HFFc6 (cell line): Measurements from ENCODE around the gene OR51I2. TPM values are rescaled to one million over a fixed set of nuclear protein-coding genes. Genes with fewer than 3 reads are reported as not detected.

Source experiments
- DNase-seq: peaks from one replicate; pipeline ENCODE4 v3.0.0-alpha.2; 2018
- H3K27ac Mint-ChIP-seq: 2 replicates; pipeline ENCODE4 v1.8.0; 2020; ENCODE audit warnings: mild to moderate bottlenecking, mixed read lengths
- H3K27me3 Mint-ChIP-seq: 2 replicates; pipeline ENCODE4 v1.8.0; 2021; ENCODE audit warnings: mild to moderate bottlenecking, moderate library complexity, mixed read lengths; ENCODE audit not compliant: insufficient read depth
- H3K36me3 Mint-ChIP-seq: 2 replicates; pipeline ENCODE4 v1.8.0; 2021; ENCODE audit warnings: low read depth, mixed read lengths
- H3K4me1 Mint-ChIP-seq: 2 replicates; pipeline ENCODE4 v1.8.0; 2020; ENCODE audit warnings: low read depth, mixed read lengths
- H3K4me3 Mint-ChIP-seq: 2 replicates; pipeline ENCODE4 v1.8.0; 2020; ENCODE audit warnings: mild to moderate bottlenecking, moderate library complexity, mixed read lengths
- H3K9me3 Mint-ChIP-seq: 2 replicates; pipeline ENCODE4 v1.8.0; 2020; ENCODE audit warnings: mild to moderate bottlenecking, mixed read lengths
- CTCF ChIP-seq: fragments of 200-600 bp; sonication (generic); IDR thresholded peaks from 2 replicates; pipeline ENCODE4 v1.5.0; 2021; ENCODE audit warnings: antibody characterized with exemption, mild to moderate bottlenecking
- total RNA-seq, 6 experiments: library from RNA; stranded (reverse); fragmentation: NEBNext Ultra II Directional; extraction: Animal tissue kit (Norgen Biotek cat#: 25700); gene quantifications; 2 replicates in 1 of 6; 3 replicates in 5 of 6; pipeline ENCODE4 v1.2.3, GENCODE V29; 2021

OR51I2 gene
- total RNA-seq, 6 experiments from 2014 or later = not detected

DNA sequence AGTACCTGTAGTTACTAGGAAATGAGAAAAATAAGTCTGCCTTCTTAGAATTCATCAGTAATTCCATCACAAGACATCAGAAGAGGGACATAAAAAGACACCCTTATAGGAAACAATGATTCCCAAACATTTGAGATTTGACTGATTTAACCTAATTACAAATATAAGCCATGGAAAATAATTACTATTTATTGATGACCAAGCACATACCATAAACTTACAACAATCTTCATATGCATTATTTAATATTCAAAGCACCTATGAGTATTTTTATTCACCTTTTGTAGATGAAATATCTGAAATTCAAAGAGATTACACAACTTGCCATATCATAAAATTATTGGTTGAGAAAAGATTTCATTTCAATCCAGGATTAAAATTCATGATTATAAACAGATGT lies 24.8 kb downstream of the OR51I2 start:
- Mint-ChIP-seq H3K27ac (no peak overlapping the region), H3K27me3 (peaks cover 9% of the 10 kb centered on the region; the same call in 1 of the 2 replicates), H3K9me3 (no peaks in the 10 kb centered on the region), H3K4me3 (no peak overlapping the region), H3K36me3 (no peaks in the 10 kb centered on the region), H3K4me1 (no peaks in the 10 kb centered on the region)
- no peak for TF ChIP-seq CTCF
- no peak for DNase-seq

DNA sequence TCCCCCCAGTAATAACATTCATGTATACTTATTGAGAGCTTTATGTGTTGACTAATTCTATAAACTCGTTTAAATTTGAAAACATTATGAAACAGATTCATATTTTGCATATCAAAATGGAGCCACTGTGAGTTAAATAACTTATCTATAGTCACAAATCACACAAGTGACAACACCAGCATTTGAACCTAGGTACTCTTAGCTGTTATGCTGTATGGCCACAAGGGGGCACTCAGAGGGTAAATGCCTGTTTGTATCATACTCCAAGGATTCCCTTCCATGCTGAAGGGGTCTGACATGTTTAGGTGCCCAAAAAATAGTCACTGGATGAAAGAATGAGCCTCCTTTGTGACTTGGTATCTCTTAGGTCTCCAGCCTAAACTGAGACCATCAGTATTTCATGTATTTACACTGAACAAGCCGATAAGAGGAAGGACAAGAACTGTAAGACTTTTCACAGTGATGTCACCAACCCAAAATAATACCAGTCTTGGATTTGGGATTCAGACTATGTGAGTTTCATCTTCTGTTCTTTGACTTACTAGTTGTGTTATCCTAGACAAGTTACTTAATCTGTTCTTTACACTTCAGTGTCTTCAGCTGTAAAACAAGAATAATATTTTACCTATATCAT lies 27.2 kb downstream of the OR51I2 start:
- peak; percentile 95 for TF ChIP-seq CTCF
- Mint-ChIP-seq H3K4me3 (no peak overlapping the region), H3K9me3 (no peaks in the 10 kb centered on the region), H3K27ac (no peak overlapping the region), H3K27me3 (peaks cover 11% of the 10 kb centered on the region; the same call in 1 of the 2 replicates), H3K4me1 (no peaks in the 10 kb centered on the region), H3K36me3 (no peaks in the 10 kb centered on the region)
- DNase-seq = peak; percentile 30

- H3K4me3 Mint-ChIP-seq = no peak overlapping the region
- TF ChIP-seq CTCF = no peak
- H3K27ac Mint-ChIP-seq = no peak overlapping the region
- no peaks in the 10 kb centered on the region for H3K4me1 Mint-ChIP-seq
- H3K27me3 Mint-ChIP-seq = peaks cover 3% of the 10 kb centered on the region; the same call in 1 of the 2 replicates
- H3K9me3 Mint-ChIP-seq = no peaks in the 10 kb centered on the region
- H3K36me3 Mint-ChIP-seq = no peaks in the 10 kb centered on the region
- DNase-seq = no peak
These were observed 36.9 kb downstream of the OR51I2 start for GRCh38 chr11:5486003-5486402.

DNA sequence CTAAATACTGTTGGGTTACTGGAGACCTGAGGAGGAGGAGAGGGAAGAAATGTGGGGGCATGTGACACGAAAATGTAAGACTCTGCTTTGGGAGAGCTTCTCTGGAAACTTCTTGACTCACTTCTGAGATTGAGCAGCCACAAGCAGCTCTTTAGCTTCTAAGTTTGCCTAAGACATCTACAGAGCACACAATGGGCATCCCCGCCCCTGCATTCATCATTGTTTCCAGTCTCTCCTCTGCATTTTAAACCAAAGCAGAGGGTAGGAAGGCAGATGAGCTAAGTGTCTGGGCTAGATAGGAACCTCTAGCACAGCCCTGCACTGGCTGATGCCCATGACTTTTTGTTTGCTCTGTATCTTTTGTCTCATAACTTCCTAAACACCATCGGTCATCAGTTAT lies 37.3 kb downstream of the OR51I2 start:
- no peak for TF ChIP-seq CTCF
- no peaks in the 10 kb centered on the region for H3K4me1 Mint-ChIP-seq
- no peak overlapping the region for H3K27ac Mint-ChIP-seq
- DNase-seq = no peak
- peaks cover 3% of the 10 kb centered on the region; the same call in 1 of the 2 replicates for H3K27me3 Mint-ChIP-seq
- H3K4me3 Mint-ChIP-seq = no peak overlapping the region
- no peaks in the 10 kb centered on the region for H3K9me3 Mint-ChIP-seq
- H3K36me3 Mint-ChIP-seq = no peaks in the 10 kb centered on the region

GRCh38 chr11:5488385-5488784 lies 39.3 kb downstream of the OR51I2 start, which contains the start of gene OR52D1:
Gene OR52D1 (plus strand): TSS chr11:5488685. CDS start chr11:5488707, 22 bp downstream.
- no peak within 1 kb of the TSS for H3K4me3 Mint-ChIP-seq
- no peak for TF ChIP-seq CTCF
- H3K27me3 Mint-ChIP-seq = peaks cover 3% of the 10 kb centered on the region; the same call in 1 of the 2 replicates
- no peaks in the 10 kb centered on the region for H3K4me1 Mint-ChIP-seq
- H3K27ac Mint-ChIP-seq = no peak within 1 kb of the TSS
- no peaks in the 10 kb centered on the region for H3K36me3 Mint-ChIP-seq
- no peaks in the 10 kb centered on the region for H3K9me3 Mint-ChIP-seq
- no peak for DNase-seq
